HepG2 (cell line): Measurements from ENCODE around the gene KLHL36. TPM values are rescaled to one million over a fixed set of nuclear protein-coding genes. Genes with fewer than 3 reads are reported as not detected.

Experiments
- GTF2F1 ChIP-seq: fragments of 150-350 bp; IDR thresholded peaks from 2 replicates; pipeline ENCODE4 v1.6.1; 2014; ENCODE audit warnings: low read length
- MIXL1 ChIP-seq: IDR thresholded peaks from 2 replicates; pipeline ENCODE4 v1.6.1; 2016
- PITX1 ChIP-seq: sonication (generic); formaldehyde crosslinking; IDR thresholded peaks from 2 replicates; pipeline ENCODE4 v1.5.1; 2020; ENCODE audit warnings: mild to moderate bottlenecking, missing genetic modification reagents
- SPEN ChIP-seq: sonication (generic); formaldehyde crosslinking; IDR thresholded peaks from 2 replicates; pipeline ENCODE4 v1.5.1; 2020; ENCODE audit warnings: low read depth, mild to moderate bottlenecking, missing genetic modification reagents
- TCF7 ChIP-seq: sonication (generic); IDR thresholded peaks from 2 replicates; pipeline ENCODE4 v1.6.1; 2016; ENCODE audit warnings: antibody characterized with exemption, low read depth
- ZFP82 ChIP-seq: sonication (generic); formaldehyde crosslinking; IDR thresholded peaks from 2 replicates; pipeline ENCODE4 v1.5.1; 2020; ENCODE audit warnings: mild to moderate bottlenecking, missing genetic modification reagents, borderline replicate concordance
- ZKSCAN8 ChIP-seq: IDR thresholded peaks from 2 replicates; pipeline ENCODE4 v1.6.1; 2016; ENCODE audit warnings: borderline replicate concordance, missing genetic modification reagents, missing compliant biosample characterization
- ZNF180 ChIP-seq: sonication (generic); formaldehyde crosslinking; IDR thresholded peaks from 2 replicates; pipeline ENCODE4 v1.4.0; 2020; ENCODE audit warnings: low read depth, missing genetic modification reagents, borderline replicate concordance
- ZNF382 ChIP-seq: sonication (generic); formaldehyde crosslinking; IDR thresholded peaks from 2 replicates; pipeline ENCODE4 v1.5.0; 2020; ENCODE audit warnings: missing genetic modification reagents, mild to moderate bottlenecking, borderline replicate concordance
- ZNF501 ChIP-seq: sonication (generic); formaldehyde crosslinking; IDR thresholded peaks from 2 replicates; pipeline ENCODE4 v1.5.1; 2020; ENCODE audit warnings: mild to moderate bottlenecking, moderate library complexity, missing genetic modification reagents
- polyA plus RNA-seq, 8 experiments: library from polyadenylated mRNA; depleted of rRNA in 3 of 8; stranded (reverse) in 7 of 8; unstranded in 1 of 8; fragments of >200 nt; fragmentation: Illumina TruSeq in 4 of 8; extraction: Trizol in 4 of 8; gene quantifications; 2 replicates each; pipeline versions ENCODE4 v1.2.1 to v1.2.3, GENCODE V29; 2011 to 2016; ENCODE audit warnings: low read depth in 4 of 8, missing spikeins in 1 of 8, mixed read lengths in 1 of 8; ENCODE audit not compliant: insufficient read depth in 1 of 8
- total RNA-seq, 5 experiments: library from RNA; depleted of rRNA; stranded (reverse); fragments of >200 nt; fragmentation: Illumina TruSeq; extraction: Trizol; gene quantifications; 2 replicates each; pipeline ENCODE4 v1.2.3, GENCODE V29; 2016; ENCODE audit warnings: low read depth in 1 of 5
- TF ChIP-seq, protein P1 (sequence below): sonication (generic); formaldehyde crosslinking; IDR thresholded peaks from 2 replicates; pipeline ENCODE4 v1.4.0; 2020; ENCODE audit warnings: mild to moderate bottlenecking, missing genetic modification reagents
- TF ChIP-seq, protein P2 (sequence below): IDR thresholded peaks from 2 replicates; pipeline ENCODE4 v1.4.0; 2020; ENCODE audit warnings: mild to moderate bottlenecking, missing genetic modification reagents
- TF ChIP-seq, protein P3 (sequence below): sonication (generic); formaldehyde crosslinking; IDR thresholded peaks from 2 replicates; pipeline ENCODE4 v1.4.0; 2020; ENCODE audit warnings: missing genetic modification reagents, borderline replicate concordance
- TF ChIP-seq, protein P4 (sequence below): sonication (generic); IDR thresholded peaks from 2 replicates; pipeline ENCODE4 v1.6.1; 2016; ENCODE audit warnings: low read depth, borderline replicate concordance

Gene KLHL36
- total and polyA plus RNA-seq, 2 of the 13 experiments (the other 11 are each of a cell fraction or from before 2014, with no cell fraction given) = 24.3 to 26.0 TPM

DNA sequence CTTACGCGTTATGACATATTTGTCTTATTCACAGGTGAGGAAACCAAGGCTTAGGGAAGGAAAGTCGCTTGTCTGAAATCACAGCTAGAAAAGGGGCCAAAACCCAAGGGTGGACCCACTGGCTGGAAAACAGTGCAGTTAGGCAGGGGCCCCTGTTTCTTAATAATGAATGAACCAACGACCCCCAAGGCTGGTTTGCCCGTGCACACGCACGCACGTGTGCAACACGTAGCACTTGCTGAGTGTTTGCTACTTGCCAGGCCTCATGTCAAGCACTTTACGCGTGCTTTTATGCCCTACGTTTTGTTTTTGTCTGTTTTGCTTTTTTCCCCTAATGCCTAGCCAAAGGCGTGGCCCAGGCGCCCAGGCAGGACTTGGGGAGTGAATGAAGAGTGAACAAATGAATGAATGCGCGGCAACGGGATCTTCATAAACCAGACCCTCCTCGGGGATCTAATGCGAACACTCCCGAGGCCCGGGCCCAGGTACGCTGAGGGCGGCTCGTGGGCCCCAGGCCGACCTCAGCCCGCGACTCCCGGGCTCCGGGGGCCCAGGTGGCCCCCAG lies 50.9 kb downstream of the KLHL36 start (continued):
- TF ChIP-seq, protein P1, sequence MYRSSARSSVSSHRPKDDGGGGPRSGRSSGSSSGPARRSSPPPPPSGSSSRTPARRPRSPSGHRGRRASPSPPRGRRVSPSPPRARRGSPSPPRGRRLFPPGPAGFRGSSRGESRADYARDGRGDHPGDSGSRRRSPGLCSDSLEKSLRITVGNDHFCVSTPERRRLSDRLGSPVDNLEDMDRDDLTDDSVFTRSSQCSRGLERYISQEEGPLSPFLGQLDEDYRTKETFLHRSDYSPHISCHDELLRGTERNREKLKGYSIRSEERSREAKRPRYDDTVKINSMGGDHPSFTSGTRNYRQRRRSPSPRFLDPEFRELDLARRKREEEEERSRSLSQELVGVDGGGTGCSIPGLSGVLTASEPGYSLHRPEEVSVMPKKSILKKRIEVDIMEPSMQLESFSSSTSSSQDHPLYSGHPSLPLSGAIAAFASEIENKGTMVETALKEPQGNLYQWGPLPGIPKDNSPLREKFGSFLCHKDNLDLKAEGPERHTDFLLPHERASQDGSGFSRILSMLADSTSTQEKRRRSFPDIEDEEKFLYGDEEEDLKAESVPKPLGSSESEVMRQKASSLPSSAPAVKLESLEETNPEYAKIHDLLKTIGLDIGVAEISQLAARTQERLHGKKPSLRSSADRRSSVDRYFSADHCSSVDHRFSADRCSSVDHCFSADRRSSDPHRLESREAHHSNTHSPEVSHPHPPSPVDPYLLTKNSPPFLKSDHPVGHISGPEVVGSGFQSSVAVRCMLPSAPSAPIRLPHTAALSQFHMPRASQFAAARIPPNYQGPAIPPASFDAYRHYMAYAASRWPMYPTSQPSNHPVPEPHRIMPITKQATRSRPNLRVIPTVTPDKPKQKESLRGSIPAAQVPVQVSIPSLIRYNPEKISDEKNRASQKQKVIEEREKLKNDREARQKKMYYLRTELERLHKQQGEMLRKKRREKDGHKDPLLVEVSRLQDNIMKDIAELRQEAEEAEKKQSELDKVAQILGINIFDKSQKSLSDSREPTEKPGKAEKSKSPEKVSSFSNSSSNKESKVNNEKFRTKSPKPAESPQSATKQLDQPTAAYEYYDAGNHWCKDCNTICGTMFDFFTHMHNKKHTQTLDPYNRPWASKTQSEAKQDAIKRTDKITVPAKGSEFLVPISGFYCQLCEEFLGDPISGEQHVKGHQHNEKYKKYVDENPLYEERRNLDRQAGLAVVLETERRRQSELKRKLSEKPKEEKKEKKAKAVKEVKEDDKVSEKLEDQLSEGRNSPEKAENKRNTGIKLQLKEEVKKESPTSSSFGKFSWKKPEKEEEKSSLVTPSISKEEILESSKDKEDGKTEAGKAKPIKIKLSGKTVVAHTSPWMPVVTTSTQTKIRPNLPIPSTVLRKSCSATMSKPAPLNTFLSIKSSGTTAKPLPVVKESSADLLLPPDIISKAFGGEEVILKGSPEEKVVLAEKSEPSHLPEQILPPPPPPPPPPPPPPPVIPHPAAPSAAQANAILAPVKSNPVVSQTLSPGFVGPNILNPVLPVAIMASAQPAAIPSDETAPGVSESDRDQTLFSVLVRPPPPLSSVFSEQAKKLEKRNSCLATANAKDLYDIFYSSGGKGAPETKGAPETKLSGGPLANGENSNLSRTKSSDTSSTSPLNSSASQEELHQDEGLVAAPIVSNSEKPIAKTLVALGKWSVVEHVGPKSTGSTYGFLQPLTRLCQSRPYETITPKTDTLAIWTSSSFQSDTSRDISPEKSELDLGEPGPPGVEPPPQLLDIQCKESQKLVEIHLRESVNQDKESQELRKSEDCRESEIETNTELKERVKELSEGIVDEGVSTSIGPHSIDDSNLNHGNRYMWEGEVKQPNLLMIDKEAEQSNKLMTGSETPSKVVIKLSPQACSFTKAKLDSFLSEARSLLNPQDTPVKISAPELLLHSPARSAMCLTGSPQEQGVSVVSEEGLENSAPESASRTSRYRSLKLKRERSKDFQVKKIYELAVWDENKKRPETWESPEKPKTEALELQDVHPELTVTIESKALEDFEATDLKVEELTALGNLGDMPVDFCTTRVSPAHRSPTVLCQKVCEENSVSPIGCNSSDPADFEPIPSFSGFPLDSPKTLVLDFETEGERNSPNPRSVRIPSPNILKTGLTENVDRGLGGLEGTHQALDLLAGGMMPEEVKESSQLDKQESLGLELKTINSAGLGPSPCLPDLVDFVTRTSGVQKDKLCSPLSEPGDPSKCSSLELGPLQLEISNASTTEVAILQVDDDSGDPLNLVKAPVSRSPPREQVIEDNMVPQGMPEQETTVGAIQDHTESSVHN = 0 out of 2 replicates have a peak, but pooled peaks have one; percentile 69
- TF ChIP-seq TCF7 = no peak
- TF ChIP-seq ZFP82 (CRISPR knock-in tag) = no peak
- no peak; the same call in none of the 2 replicates for TF ChIP-seq ZNF501 (CRISPR knock-in tag)
- no peak for TF ChIP-seq GTF2F1
- TF ChIP-seq PITX1 (CRISPR knock-in tag) = no peak
- TF ChIP-seq ZNF180 = 0 out of 2 replicates have a peak, but pooled peaks have one; percentile 67
- TF ChIP-seq, protein P2, sequence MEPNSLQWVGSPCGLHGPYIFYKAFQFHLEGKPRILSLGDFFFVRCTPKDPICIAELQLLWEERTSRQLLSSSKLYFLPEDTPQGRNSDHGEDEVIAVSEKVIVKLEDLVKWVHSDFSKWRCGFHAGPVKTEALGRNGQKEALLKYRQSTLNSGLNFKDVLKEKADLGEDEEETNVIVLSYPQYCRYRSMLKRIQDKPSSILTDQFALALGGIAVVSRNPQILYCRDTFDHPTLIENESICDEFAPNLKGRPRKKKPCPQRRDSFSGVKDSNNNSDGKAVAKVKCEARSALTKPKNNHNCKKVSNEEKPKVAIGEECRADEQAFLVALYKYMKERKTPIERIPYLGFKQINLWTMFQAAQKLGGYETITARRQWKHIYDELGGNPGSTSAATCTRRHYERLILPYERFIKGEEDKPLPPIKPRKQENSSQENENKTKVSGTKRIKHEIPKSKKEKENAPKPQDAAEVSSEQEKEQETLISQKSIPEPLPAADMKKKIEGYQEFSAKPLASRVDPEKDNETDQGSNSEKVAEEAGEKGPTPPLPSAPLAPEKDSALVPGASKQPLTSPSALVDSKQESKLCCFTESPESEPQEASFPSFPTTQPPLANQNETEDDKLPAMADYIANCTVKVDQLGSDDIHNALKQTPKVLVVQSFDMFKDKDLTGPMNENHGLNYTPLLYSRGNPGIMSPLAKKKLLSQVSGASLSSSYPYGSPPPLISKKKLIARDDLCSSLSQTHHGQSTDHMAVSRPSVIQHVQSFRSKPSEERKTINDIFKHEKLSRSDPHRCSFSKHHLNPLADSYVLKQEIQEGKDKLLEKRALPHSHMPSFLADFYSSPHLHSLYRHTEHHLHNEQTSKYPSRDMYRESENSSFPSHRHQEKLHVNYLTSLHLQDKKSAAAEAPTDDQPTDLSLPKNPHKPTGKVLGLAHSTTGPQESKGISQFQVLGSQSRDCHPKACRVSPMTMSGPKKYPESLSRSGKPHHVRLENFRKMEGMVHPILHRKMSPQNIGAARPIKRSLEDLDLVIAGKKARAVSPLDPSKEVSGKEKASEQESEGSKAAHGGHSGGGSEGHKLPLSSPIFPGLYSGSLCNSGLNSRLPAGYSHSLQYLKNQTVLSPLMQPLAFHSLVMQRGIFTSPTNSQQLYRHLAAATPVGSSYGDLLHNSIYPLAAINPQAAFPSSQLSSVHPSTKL = 0 out of 2 replicates have a peak, but pooled peaks have one; percentile 31
- TF ChIP-seq, protein P3, sequence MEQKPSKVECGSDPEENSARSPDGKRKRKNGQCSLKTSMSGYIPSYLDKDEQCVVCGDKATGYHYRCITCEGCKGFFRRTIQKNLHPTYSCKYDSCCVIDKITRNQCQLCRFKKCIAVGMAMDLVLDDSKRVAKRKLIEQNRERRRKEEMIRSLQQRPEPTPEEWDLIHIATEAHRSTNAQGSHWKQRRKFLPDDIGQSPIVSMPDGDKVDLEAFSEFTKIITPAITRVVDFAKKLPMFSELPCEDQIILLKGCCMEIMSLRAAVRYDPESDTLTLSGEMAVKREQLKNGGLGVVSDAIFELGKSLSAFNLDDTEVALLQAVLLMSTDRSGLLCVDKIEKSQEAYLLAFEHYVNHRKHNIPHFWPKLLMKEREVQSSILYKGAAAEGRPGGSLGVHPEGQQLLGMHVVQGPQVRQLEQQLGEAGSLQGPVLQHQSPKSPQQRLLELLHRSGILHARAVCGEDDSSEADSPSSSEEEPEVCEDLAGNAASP = no peak
- no peak for TF ChIP-seq MIXL1 (CRISPR knock-in tag)
- TF ChIP-seq, protein P4, sequence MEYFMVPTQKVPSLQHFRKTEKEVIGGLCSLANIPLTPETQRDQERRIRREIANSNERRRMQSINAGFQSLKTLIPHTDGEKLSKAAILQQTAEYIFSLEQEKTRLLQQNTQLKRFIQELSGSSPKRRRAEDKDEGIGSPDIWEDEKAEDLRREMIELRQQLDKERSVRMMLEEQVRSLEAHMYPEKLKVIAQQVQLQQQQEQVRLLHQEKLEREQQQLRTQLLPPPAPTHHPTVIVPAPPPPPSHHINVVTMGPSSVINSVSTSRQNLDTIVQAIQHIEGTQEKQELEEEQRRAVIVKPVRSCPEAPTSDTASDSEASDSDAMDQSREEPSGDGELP = no peak
- no peak for TF ChIP-seq SPEN (CRISPR knock-in tag)
- no peak for TF ChIP-seq ZKSCAN8 (CRISPR knock-in tag)
- no peak for TF ChIP-seq ZNF382 (CRISPR knock-in tag)
